Measurements from ENCODE around the gene KRTAP4-11.
"Not testable (repeated sequence)": the region's sequence is repeated elsewhere in the genome, so short reads cannot be mapped to it uniquely, and the experiment has no call there.

DNA sequence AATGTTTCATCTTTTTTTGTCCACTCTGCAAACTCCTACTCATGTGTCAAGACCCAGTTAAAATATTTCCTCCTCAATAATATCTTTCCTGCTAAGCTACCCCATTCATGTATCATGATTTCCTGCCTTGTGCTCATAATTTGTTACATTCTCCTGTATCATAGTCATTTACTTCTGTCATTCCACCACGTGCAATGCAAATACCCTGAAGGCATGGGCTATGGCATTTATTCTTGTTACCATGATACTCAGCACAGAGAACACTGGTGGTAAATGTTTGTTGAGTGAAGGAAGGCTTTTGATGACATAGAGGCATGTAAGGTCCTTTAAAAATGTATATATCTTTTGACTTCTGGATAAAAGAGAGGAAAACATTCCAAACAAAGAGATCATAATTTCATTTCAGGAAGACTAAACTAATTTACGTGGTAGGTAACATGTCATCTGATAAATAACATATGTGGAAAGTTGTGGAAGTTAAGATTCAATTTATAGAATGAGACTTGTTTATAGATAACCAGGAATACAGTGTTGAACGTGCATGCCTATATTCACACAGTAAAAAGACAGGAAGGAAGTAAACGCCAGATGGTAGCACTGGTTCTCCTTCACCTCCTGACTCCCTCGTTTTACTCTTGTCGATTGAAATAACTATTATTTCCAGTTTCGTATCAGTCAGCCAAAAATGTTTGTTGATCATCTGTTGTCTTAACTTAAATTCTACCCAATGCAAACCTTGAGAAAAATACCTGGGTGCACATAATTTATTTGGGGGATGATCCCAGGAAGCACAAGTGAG is 18.3 kb downstream of the KRTAP4-11 start:
- not testable (repeated sequence) for TF ChIP-seq CTCF, EP300, POLR2A (IDR thresholded peaks at IDR 0.05)

Measured in tibial nerve (tissue), 4 donors.